ENCODE measurements around the gene FLNA. TPM values are rescaled to one million over a fixed set of nuclear protein-coding genes. Genes with fewer than 3 reads are reported as not detected.
A peak's percentile ranks its signal among the peaks of the same experiment; 100 is the strongest.

The FLNA gene
- total RNA-seq, 1 experiment from 2014 or later: 920 TPM

GRCh38 chrX:154419688-154420401 is 45.4 kb upstream of the FLNA start:
- DNase-seq (ENCODE audit: low read depth, low spot score) (no peak), ATAC-seq (peak; percentile 18; the same call in 1 of the 2 replicates)
- Histone ChIP-seq H3K4me1 (ENCODE audit: control insufficient read depth, insufficient read depth, low read length) (no peaks in the 10 kb centered on the region), H3K36me3 (ENCODE audit: control insufficient read depth, insufficient read depth, low read length) (no peaks in the 10 kb centered on the region), H3K27me3 (ENCODE audit: control insufficient read depth, insufficient read depth, low read length) (no peaks in the 10 kb centered on the region), H3K27ac (ENCODE audit: low read length) (no peak overlapping the region), H3K9me3 (ENCODE audit: control insufficient read depth, insufficient read depth, low read depth, low read length) (no peaks in the 10 kb centered on the region), H3K4me3 (ENCODE audit: low read depth in 2 of 2, low read length in 2 of 2) (no peak overlapping the region)
- TF ChIP-seq TCF7L2 (IDR thresholded peaks at IDR 0.05; ENCODE audit: low read depth, low read length) (no peak), SIN3A (IDR thresholded peaks at IDR 0.05; ENCODE audit: borderline replicate concordance, insufficient read depth, low read depth, low read length) (no peak), CTCF (IDR thresholded peaks at IDR 0.05) (no peak), POLR2AphosphoS5 (IDR thresholded peaks at IDR 0.05; ENCODE audit: low read depth, low read length) (no peak)
- TF ChIP-seq, protein P1, sequence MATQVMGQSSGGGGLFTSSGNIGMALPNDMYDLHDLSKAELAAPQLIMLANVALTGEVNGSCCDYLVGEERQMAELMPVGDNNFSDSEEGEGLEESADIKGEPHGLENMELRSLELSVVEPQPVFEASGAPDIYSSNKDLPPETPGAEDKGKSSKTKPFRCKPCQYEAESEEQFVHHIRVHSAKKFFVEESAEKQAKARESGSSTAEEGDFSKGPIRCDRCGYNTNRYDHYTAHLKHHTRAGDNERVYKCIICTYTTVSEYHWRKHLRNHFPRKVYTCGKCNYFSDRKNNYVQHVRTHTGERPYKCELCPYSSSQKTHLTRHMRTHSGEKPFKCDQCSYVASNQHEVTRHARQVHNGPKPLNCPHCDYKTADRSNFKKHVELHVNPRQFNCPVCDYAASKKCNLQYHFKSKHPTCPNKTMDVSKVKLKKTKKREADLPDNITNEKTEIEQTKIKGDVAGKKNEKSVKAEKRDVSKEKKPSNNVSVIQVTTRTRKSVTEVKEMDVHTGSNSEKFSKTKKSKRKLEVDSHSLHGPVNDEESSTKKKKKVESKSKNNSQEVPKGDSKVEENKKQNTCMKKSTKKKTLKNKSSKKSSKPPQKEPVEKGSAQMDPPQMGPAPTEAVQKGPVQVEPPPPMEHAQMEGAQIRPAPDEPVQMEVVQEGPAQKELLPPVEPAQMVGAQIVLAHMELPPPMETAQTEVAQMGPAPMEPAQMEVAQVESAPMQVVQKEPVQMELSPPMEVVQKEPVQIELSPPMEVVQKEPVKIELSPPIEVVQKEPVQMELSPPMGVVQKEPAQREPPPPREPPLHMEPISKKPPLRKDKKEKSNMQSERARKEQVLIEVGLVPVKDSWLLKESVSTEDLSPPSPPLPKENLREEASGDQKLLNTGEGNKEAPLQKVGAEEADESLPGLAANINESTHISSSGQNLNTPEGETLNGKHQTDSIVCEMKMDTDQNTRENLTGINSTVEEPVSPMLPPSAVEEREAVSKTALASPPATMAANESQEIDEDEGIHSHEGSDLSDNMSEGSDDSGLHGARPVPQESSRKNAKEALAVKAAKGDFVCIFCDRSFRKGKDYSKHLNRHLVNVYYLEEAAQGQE (IDR thresholded peaks at IDR 0.05; ENCODE audit: insufficient read depth in 1 of 2, low read depth in 2 of 2, low read length in 1 of 2): no peak
- intact Hi-C loops (cut with micrococcal nuclease; ENCODE audit: unreplicated experiment) (no loop called here), in situ Hi-C loops (cut with HindIII; ENCODE audit: low pct_unique_long_range_greater_than_20kb, low sequenced_read_pairs) (no loop called here)
- ChIA-PET POLR2A (no interaction called here), CTCF (no interaction called here)
- no TSS peak for BruUV-seq (replicated peaks)

DNA sequence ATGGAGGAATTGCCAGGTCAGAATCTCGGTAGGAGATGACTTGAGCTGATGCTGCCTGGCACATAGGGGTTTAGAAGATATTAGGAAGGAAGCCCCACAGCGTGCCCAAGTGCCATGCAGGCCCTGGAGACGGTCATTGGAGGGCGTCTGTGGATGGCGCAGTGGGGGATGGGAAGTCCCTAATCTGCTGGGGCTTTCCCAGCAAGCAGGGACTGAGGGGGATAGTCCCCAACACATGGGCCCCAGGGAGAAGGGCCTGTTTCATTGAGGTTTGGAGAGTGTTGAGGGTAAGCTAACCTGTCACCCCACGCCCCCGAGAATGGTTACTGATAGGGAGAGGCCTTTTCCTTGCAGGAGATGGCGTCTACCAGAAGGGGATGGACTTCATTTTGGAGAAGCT is 44.8 kb upstream of the FLNA start:
- H3K4me1 ChIP-seq (ENCODE audit: control insufficient read depth, insufficient read depth, low read length): no peaks in the 10 kb centered on the region
- ChIA-PET POLR2A (no interaction called here), CTCF (no interaction called here)
- no peak overlapping the region for H3K27ac ChIP-seq (ENCODE audit: low read length)
- TF ChIP-seq POLR2AphosphoS5 (IDR thresholded peaks at IDR 0.05; ENCODE audit: low read depth, low read length) (no peak), SIN3A (IDR thresholded peaks at IDR 0.05; ENCODE audit: borderline replicate concordance, insufficient read depth, low read depth, low read length) (no peak), TCF7L2 (IDR thresholded peaks at IDR 0.05; ENCODE audit: low read depth, low read length) (no peak), CTCF (IDR thresholded peaks at IDR 0.05) (no peak)
- TF ChIP-seq, protein P1 (IDR thresholded peaks at IDR 0.05; ENCODE audit: insufficient read depth in 1 of 2, low read depth in 2 of 2, low read length in 1 of 2): no peak
- H3K36me3 ChIP-seq (ENCODE audit: control insufficient read depth, insufficient read depth, low read length): no peaks in the 10 kb centered on the region
- no peak overlapping the region for H3K4me3 ChIP-seq (ENCODE audit: low read depth in 2 of 2, low read length in 2 of 2)
- DNase-seq (ENCODE audit: low read depth, low spot score) (no peak), ATAC-seq (peak; percentile 11; the same call in 1 of the 2 replicates)
- no peaks in the 10 kb centered on the region for H3K27me3 ChIP-seq (ENCODE audit: control insufficient read depth, insufficient read depth, low read length)
- in situ Hi-C loops (cut with HindIII; ENCODE audit: low pct_unique_long_range_greater_than_20kb, low sequenced_read_pairs): no loop called here
- no TSS peak for BruUV-seq (replicated peaks)
- no peaks in the 10 kb centered on the region for H3K9me3 ChIP-seq (ENCODE audit: control insufficient read depth, insufficient read depth, low read depth, low read length)
- intact Hi-C loops (cut with micrococcal nuclease; ENCODE audit: unreplicated experiment): no loop called here
